OCI-LY3 (cell line): ENCODE data around the gene EID1.

Experiments used
- H2AFZ ChIP-seq: fragments of 200-600, 300-600 bp; shearing (Covaris generic); 2 replicates; pipeline ENCODE4 v1.6.0; 2014; ENCODE audit warnings: antibody characterized with exemption, low read depth, low read length
- H3K27ac ChIP-seq: fragments of 200-600, 300-600 bp; sonication (generic); 2 replicates; pipeline ENCODE4 v1.5.1; 2014; ENCODE audit warnings: mild to moderate bottlenecking, low read length, moderate library complexity, mixed read lengths
- H3K27me3 ChIP-seq: fragments of 200-600, 300-600 bp; sonication (generic); 2 replicates; pipeline ENCODE4 v1.6.1; 2014; ENCODE audit warnings: low read depth, low read length, mixed read lengths
- H3K36me3 ChIP-seq: fragments of 200-600, 300-600 bp; sonication (generic); replicated peaks from 2 replicates; pipeline ENCODE3; 2014; ENCODE audit warnings: low read depth, low read length, mixed read lengths
- H3K4me1 ChIP-seq: fragments of 300-600, 200-600 bp; sonication (generic); 2 replicates; pipeline ENCODE4 v1.6.1; 2014; ENCODE audit warnings: low read length, mixed read lengths
- H3K4me2 ChIP-seq: fragments of 200-600, 300-600 bp; sonication (generic); 2 replicates; pipeline ENCODE4 v1.6.1; 2014; ENCODE audit warnings: low read length, mixed read lengths
- H3K4me3 ChIP-seq: fragments of 300-600, 200-600 bp; sonication (generic); 2 replicates; pipeline ENCODE4 v1.5.1; 2014; ENCODE audit warnings: antibody characterized with exemption, mild to moderate bottlenecking, low read length, moderate library complexity
- H3K79me2 ChIP-seq: fragments of 300-600, 200-600 bp; shearing (Covaris generic); 2 replicates; pipeline ENCODE4 v1.6.1; 2014; ENCODE audit warnings: mild to moderate bottlenecking, low read length, mixed read lengths
- H3K9ac ChIP-seq: fragments of 300-600, 200-600 bp; shearing (Covaris generic); 2 replicates; pipeline ENCODE4 v1.6.0; 2014; ENCODE audit warnings: mild to moderate bottlenecking, low read length, moderate library complexity
- H3K9me3 ChIP-seq: fragments of 200-600, 300-600 bp; shearing (Covaris generic); 2 replicates; pipeline ENCODE4 v1.6.1; 2014; ENCODE audit warnings: low read length, mixed read lengths; ENCODE audit not compliant: insufficient read depth
- H4K20me1 ChIP-seq: fragments of 200-600, 300-600 bp; sonication (generic); 2 replicates; pipeline ENCODE4 v1.6.1; 2016; ENCODE audit warnings: low read length, mixed read lengths; ENCODE audit not compliant: insufficient read depth
- EZH2phosphoT487 ChIP-seq: fragments of 200-600 bp; shearing (Covaris generic); IDR thresholded peaks from 2 replicates; pipeline ENCODE4 v1.6.1; 2018; ENCODE audit warnings: antibody characterized with exemption, mixed run types, low read depth
- TF ChIP-seq, protein P1 (sequence below): fragments of 200-600, 300-600 bp; sonication (generic); IDR thresholded peaks from 2 replicates; pipeline ENCODE4 v1.5.1; 2014; ENCODE audit warnings: antibody characterized with exemption, low read length, low read depth

EID1 gene

DNA sequence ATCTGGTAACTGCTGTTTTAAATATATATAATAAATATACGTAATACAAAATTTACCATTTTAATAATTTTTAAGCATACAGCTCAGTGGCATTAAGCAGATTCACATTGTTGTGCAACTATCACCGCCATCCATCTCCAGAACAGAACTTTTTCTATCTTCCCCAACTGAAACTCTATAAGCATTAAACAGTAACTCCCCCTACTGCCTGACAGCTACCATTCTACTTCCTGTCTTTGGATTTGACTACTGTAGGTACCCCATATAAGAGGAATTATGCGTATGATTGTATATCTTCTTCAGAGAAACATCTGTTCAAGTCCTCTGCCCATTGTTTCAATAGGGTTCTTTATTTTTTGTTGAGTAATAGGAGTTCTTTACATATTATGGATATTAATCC, 36.8 kb downstream of the EID1 start:
- no peak overlapping the region for H2AFZ ChIP-seq
- no peaks in the 10 kb centered on the region for H3K79me2 ChIP-seq
- H3K36me3 ChIP-seq, result no peaks in the 10 kb centered on the region
- H3K9ac ChIP-seq, result no peak overlapping the region
- no peaks in the 10 kb centered on the region for H3K9me3 ChIP-seq
- H3K27ac ChIP-seq, result no peak overlapping the region
- TF ChIP-seq, protein P1, sequence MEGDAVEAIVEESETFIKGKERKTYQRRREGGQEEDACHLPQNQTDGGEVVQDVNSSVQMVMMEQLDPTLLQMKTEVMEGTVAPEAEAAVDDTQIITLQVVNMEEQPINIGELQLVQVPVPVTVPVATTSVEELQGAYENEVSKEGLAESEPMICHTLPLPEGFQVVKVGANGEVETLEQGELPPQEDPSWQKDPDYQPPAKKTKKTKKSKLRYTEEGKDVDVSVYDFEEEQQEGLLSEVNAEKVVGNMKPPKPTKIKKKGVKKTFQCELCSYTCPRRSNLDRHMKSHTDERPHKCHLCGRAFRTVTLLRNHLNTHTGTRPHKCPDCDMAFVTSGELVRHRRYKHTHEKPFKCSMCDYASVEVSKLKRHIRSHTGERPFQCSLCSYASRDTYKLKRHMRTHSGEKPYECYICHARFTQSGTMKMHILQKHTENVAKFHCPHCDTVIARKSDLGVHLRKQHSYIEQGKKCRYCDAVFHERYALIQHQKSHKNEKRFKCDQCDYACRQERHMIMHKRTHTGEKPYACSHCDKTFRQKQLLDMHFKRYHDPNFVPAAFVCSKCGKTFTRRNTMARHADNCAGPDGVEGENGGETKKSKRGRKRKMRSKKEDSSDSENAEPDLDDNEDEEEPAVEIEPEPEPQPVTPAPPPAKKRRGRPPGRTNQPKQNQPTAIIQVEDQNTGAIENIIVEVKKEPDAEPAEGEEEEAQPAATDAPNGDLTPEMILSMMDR, result no peak
- no peak for TF ChIP-seq EZH2phosphoT487
- peaks cover 24% of the 10 kb centered on the region; the same call in 1 of the 2 replicates for H3K27me3 ChIP-seq
- no peak overlapping the region for H3K4me2 ChIP-seq
- no peak overlapping the region for H3K4me3 ChIP-seq
- H3K4me1 ChIP-seq, result no peaks in the 10 kb centered on the region
- H4K20me1 ChIP-seq, result no peaks in the 10 kb centered on the region

DNA sequence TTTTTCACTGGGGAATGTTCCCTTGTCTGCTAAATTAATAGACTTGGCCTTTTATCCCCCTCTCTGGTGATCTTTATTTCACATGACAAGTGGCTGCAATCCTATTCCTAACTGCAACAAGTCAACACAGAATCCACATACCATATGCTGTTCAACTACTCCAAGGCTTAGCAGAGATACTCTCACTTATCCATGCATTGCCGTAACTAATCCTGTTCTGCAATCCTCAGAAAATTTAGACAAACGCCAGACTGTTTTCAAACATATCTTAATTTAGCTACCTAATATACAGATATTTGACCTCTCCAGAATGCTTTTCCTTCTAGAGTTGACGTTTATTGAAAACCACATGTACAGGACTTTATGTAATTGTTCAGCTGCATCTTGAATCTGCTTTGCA, 37.9 kb downstream of the EID1 start:
- no peak for TF ChIP-seq EZH2phosphoT487
- TF ChIP-seq, protein P1, result no peak
- H2AFZ ChIP-seq, result no peak overlapping the region
- H3K27me3 ChIP-seq, result peaks cover 24% of the 10 kb centered on the region; the same call in 1 of the 2 replicates
- no peak overlapping the region for H3K9ac ChIP-seq
- no peak overlapping the region for H3K4me3 ChIP-seq
- no peaks in the 10 kb centered on the region for H3K9me3 ChIP-seq
- no peaks in the 10 kb centered on the region for H3K79me2 ChIP-seq
- no peaks in the 10 kb centered on the region for H3K36me3 ChIP-seq
- H3K4me2 ChIP-seq, result no peak overlapping the region
- H4K20me1 ChIP-seq, result no peaks in the 10 kb centered on the region
- no peaks in the 10 kb centered on the region for H3K4me1 ChIP-seq
- no peak overlapping the region for H3K27ac ChIP-seq

GRCh38 chr15:48916721-48917120, 38.8 kb downstream of the EID1 start:
- Histone ChIP-seq H3K9ac (no peak overlapping the region), H4K20me1 (no peaks in the 10 kb centered on the region), H3K79me2 (no peaks in the 10 kb centered on the region), H3K9me3 (no peaks in the 10 kb centered on the region), H3K27ac (no peak overlapping the region), H3K27me3 (peaks cover 24% of the 10 kb centered on the region; the same call in 1 of the 2 replicates), H2AFZ (no peak overlapping the region), H3K36me3 (no peaks in the 10 kb centered on the region), H3K4me2 (no peak overlapping the region), H3K4me3 (no peak overlapping the region), H3K4me1 (no peaks in the 10 kb centered on the region)
- TF ChIP-seq, protein P1, result no peak
- no peak for TF ChIP-seq EZH2phosphoT487

DNA sequence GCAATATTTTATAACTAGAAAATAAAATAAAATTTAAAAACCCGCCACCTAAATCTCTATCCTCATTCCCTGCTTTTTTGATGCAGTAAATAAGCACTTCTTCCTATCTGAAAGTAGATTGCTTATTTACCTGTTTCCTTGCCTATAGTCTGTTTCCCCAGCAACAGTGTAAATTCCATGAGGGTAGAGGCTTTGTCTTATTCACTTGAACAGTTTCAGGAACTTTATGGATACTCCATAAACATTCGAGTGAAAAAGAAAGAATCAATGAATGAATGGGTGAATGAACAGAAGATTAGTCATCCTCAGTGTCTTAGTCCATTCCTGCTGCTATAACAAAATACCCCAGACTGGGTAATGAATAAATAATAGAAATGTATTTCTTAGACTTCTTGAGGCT, 44.1 kb downstream of the EID1 start:
- H3K4me1 ChIP-seq, result no peaks in the 10 kb centered on the region
- H3K36me3 ChIP-seq, result no peaks in the 10 kb centered on the region
- no peak overlapping the region for H3K4me2 ChIP-seq
- no peaks in the 10 kb centered on the region for H3K9me3 ChIP-seq
- no peak overlapping the region for H3K9ac ChIP-seq
- no peak overlapping the region for H3K4me3 ChIP-seq
- H3K27ac ChIP-seq, result no peak overlapping the region
- H4K20me1 ChIP-seq, result no peaks in the 10 kb centered on the region
- H2AFZ ChIP-seq, result no peak overlapping the region
- no peak for TF ChIP-seq EZH2phosphoT487
- TF ChIP-seq, protein P1, result no peak
- 0 out of 2 replicates have a peak, but pooled peaks cover 7% of the 10 kb centered on the region for H3K27me3 ChIP-seq
- no peaks in the 10 kb centered on the region for H3K79me2 ChIP-seq
